SKM-1 (cell line): ENCODE results near the gene MPV17L.
"Not testable (repeated sequence)": the region's sequence is repeated elsewhere in the genome, so short reads cannot be mapped to it uniquely, and the experiment has no call there.

ENCODE experiments used
- DNase-seq: peaks from one replicate; lab custom pipeline; 2025; ENCODE audit not compliant: unreplicated experiment; lab: John Stamatoyannopoulos, UW

Gene MPV17L

DNA sequence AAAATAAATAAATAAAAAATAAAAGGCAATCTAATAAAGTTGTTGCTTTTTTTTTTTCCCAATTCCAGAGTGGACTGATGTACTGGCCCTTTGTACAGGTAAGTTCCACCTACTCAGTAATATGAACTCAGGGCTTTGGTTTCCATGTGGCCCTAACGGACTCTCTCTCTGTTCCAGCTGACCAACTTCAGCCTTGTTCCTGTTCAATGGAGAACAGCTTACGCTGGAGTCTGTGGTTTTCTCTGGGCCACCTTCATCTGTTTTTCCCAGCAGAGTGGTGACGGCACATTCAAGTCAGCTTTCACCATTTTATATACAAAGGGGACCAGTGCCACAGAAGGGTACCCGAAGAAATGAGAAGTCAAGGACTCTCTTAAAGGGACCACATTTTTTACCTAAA lies 12.2 kb downstream of the MPV17L start:
- not testable (repeated sequence) for DNase-seq

DNA sequence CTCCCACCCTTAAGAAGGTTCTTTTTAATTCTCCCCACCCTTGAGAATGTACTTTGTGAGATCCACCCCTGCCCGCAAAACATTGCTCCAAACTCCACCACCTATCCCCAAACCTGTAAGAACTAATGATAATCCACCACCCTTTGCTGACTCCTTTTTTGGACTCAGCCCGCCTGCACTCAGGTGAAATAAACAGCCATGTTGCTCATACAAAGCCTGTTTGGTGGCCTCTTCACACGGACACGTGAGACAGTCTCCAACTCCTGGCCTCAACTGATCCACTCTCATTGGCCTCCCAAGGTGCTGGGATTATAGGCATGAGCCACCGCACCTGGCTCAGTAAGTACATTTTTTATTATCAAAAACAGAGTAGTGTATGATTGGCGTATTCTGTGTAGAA lies 13.9 kb downstream of the MPV17L start:
- not testable (repeated sequence) for DNase-seq

DNA sequence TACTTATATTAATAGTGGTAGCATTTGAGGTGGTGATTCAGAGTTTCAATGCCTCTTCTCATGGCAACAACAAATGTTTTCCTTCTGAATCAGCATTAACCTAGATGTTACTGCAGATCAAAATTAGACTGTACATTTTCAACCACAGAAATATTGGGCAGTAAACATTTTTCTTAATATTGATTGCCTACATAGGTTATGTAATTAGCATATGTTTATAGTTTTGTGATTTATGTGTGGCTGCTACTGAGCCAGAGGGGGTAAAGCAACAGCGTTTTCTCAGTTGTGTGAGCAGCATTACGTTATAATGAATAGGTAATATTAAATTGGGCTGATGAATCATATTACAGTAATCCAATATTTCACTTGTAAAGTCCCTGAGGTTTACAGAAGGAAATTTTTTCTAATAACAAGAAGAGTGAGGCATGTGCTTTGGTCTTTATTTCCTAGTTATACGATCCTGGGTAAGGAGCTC lies 20.0 kb downstream of the MPV17L start:
- no peak for DNase-seq

- no peak for DNase-seq
Observed at GRCh38 chr16:15417197-15417596, 21.6 kb downstream of the MPV17L start.

DNA sequence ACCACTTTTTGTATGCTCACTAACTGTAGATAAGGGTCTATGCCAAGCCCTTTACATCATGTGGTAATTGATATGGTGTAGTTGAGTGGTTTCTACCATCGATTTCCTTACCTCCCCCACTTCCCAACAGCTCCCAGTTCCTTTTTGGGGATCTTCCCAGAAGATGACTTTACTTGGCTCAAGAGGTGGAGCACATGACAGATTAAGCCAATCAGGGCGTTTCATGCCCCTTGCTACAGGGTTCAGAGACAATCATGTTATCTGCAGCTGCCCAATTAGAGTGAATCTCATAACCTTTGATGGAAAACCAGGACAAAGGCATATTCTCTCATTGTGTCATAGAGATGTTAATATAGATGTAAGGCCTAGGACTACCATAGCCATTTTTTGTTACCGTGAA lies 22.7 kb downstream of the MPV17L start:
- no peak for DNase-seq

DNA sequence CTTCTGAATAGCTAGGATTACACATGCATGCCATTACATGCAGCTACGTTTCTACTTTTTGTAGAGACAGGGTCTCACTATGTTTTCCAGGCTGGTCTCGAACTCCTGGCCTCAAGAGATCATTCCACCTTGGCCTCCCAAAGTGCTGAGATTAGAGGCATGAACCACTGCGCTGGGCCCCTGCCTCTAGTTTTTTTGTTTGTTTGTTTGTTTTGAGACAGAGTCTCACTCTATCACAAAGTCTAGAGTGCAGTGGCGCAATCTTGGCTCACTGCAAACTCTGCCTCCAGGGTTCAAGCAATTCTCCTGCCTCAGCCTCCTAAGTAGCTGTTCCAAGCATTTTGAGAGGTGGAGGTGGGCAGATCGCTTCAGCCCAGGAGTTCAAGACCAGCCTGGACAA lies 26.1 kb downstream of the MPV17L start:
- DNase-seq, result not testable (repeated sequence)

DNA sequence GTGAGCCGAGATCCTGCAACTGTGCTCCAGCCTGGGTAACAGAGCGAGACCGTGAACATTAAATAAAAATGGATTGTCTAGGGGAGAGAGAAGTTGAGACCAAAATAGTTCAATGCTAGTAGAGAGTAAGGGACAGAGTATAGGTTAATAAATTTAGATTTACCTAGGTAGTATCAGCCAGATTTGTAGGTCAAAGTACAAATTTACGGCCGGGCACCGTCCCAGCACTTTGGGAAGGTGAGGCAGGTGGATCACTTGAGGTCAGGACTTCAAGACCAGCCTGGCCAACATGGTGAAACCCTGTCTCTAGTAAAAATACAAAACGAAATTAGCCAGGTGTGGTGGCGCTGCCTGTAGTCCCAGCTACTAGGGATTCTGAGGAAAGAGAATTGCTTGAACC lies 26.7 kb downstream of the MPV17L start:
- no peak for DNase-seq

DNA sequence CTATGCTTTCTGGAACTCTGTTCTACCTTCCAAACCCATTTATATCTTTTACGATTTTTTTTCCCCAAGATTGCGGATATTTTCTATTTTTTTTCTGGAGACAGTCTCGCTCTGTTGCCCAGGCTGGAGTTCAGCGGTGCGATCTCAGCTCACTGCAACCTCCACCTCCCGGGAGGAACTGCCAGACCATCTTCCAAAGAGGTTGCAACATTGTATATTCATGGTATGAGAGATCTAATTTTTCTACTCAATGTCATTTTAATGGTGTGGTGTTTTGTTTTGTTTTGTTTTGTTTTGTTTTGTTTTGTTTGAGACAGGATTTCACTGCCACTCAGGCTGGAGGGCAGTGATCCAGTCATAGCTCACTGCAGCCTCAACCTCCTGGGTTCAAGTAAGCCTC lies 30.3 kb downstream of the MPV17L start:
- no peak for DNase-seq

DNA sequence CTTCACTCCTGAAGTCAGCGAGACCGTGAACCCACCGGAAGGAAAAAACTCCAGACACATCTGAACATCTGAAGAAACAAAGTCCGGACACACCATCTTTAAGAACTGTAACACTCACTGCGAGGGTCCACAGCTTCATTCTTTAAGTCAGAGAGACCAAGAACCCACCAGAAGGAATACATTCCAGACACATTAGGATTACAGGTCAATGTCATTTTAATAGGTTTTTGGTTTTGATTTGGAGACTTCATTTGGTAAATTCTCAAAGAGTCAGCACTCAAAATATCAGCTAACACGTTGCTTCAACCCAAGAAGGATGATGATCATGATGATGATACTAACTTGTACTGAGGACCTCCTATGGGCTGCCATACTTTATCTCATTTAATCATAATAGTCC lies 31.2 kb downstream of the MPV17L start:
- no peak for DNase-seq

DNA sequence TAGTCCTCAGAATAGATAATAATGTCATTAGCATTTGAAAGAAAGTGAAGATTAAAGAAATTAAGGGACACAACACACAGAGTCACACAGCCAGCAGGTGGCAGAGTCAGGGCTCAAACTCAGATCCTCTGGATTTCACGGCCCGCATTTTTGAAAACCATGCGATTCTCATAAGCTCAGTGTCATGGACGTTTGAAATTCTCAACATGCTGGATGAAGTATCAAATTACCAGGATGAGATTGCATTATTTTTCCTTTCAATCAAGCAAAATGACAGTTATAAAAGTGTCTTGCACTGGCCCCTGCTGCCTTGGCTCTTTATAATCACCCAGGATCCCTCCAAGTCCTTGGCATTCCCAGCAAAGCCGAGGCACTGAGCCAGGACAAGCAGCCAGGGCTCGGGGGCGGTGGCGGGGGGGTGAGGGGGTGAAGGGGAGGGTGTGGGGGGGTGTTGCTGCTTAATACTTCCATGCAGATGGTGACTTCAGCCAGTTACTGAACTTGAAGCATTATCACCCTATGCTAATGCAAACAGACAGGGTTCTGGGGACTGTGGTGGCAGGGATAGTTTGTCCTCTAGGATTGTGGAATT lies 32.2 kb downstream of the MPV17L start:
- DNase-seq, result no peak

- not testable (repeated sequence) for DNase-seq
Observed at GRCh38 chr16:15430884-15431283, 35.3 kb downstream of the MPV17L start.

GRCh38 chr16:15434079-15434424 lies 38.5 kb downstream of the MPV17L start:
- no peak for DNase-seq

DNA sequence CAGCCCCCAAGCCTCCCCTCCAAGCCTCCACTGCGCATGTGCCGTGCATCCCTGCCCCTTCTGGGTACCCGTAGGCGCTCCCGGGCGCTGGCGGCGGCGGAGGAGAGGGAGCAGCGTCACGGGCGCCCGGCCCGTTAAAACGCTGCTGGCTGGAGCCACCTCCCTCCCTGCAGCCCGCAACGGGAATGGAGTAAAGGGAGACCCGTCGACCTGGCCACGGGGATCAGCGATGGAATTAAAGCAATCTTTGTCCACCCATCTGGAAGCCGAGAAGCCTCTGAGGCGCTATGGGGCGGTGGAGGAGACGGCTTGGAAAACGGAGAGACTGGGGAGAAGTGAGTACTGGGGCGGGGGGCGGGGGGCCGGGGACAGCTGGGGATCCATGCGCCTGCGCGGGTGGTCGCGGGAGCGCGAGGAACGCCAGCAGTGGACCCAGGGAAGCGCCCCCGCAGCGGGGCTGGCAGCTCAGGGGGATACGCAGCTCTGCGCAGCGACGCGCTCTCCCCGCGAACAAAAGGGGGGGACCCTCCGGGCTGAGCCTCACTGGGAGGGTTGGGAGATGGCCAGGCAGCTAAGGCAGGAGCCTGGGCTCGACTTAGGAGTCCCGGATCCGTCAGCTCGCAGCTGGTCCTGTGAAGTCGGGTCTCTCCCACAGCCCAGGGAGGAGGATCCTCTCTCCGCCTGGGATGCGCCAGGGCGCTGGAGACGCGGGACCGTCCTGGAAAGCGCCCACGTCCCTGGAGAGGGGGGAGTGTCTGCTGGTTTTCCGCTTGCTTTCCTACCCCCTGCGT lies 39.1 kb downstream of the MPV17L start, which contains the start of gene BMERB1:
BMERB1 (plus strand) TSS at position 164 of the 791 bp plus-strand sequence; CDS start at position 230, 66 bp downstream.
- no peak for DNase-seq

- no peak for DNase-seq
Observed at GRCh38 chr16:15435216-15435864, 39.8 kb downstream of the MPV17L start.

- no peak for DNase-seq
Observed at GRCh38 chr16:15439102-15439501, 43.5 kb downstream of the MPV17L start.

DNA sequence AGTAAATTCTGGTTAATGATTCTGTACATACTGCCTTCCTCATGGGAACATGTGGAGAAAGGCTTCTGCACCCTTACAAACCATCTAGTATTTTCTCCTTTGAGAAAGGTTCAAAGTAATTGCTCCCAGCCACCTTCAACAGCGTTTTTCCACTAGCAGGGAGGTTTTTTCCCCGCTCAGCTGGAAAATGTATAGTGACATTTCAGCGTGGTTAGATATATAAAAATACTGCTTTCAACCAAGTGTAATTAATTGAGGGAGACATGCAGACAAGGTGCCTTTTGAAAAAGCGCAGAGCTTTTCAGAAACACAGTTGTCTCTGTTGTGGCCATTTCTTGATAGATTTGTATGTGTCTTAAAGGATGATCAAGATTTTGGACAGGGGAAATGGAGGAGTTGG lies 44.0 kb downstream of the MPV17L start:
- DNase-seq, result no peak

GRCh38 chr16:15440852-15441251 lies 45.3 kb downstream of the MPV17L start:
- DNase-seq, result no peak

GRCh38 chr16:15442140-15442539 lies 46.6 kb downstream of the MPV17L start:
- DNase-seq, result not testable (repeated sequence)

- DNase-seq, result no peak
Observed at GRCh38 chr16:15443753-15444152, 48.2 kb downstream of the MPV17L start.

GRCh38 chr16:15444264-15444663 lies 48.7 kb downstream of the MPV17L start:
- DNase-seq, result no peak

DNA sequence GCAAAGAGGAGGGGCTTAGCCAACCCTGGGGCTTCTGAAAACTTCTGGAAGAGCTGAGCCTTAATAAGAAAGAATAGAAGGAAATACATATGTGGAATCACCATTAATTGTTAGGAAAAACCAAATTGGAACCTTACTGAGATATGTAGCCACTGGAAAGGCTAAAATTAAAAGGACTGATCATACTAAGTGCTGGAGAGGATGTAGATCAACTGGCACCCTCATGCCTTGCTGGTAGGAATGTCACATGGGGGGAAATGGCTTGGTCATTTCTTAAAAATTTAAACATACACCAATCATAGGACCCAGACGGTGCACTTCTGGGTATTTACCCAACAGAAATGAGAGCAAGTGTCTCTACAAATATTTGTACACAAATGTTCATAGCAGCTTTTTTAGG lies 49.9 kb downstream of the MPV17L start:
- no peak for DNase-seq

- DNase-seq, result no peak
Observed at GRCh38 chr16:15446901-15447300, 51.3 kb downstream of the MPV17L start.
